Body of pancreas (tissue), 4 donors: ENCODE data around the gene MB21D2. TPM values are rescaled to one million over a fixed set of nuclear protein-coding genes. Genes with fewer than 3 reads are reported as not detected.

Experiments
- ATAC-seq: fragments of 150-250 bp; one replicate; pipeline ENCODE4 v1.9.1; 2016
- DNase-seq, 4 donors: peaks; one replicate each; pipeline ENCODE4 v3.0.0-alpha.2; 2019
- H3K27ac ChIP-seq, 4 donors: fragments of 200-600 bp; sonication (generic); 1 replicate in 3 of 4; 2 replicates in 1 of 4; pipeline versions ENCODE4 v1.5.1 to v1.6.1; 2016 to 2019; ENCODE audit warnings: mild to moderate bottlenecking in 1 of 4, mixed read lengths in 1 of 4, moderate library complexity in 1 of 4
- H3K27me3 ChIP-seq, 2 donors: fragments of 200-600 bp; sonication (generic); one replicate each; pipeline ENCODE4 v1.6.0; 2016; ENCODE audit warnings: mild to moderate bottlenecking in 1 of 2
- H3K36me3 ChIP-seq, 2 donors: fragments of 200-600 bp; sonication (generic); replicated peaks in 1 of 2; 2 replicates each; pipeline ENCODE4 v1.5.1; 2016; ENCODE audit warnings: low read depth in 2 of 2; ENCODE audit not compliant: insufficient read depth in 1 of 2
- H3K4me1 ChIP-seq: fragments of 200-600 bp; sonication (generic); one replicate; pipeline ENCODE4 v1.6.0; 2016
- H3K4me3 ChIP-seq, 2 donors: fragments of 200-600 bp; sonication (generic); 1 replicate in 1 of 2; 2 replicates in 1 of 2; pipeline ENCODE4 v1.5.1; 2016 to 2019
- H3K9me3 ChIP-seq, 3 donors: fragments of 200-600 bp; sonication (generic); 1 replicate in 2 of 3; 2 replicates in 1 of 3; pipeline ENCODE4 v1.5.1; 2016
- CTCF ChIP-seq, 7 experiments: fragments of 450-650 bp in 4 of 7; fragments of 200-600 bp in 3 of 7; sonication (generic) in 3 of 7; IDR thresholded peaks; one replicate each; pipeline ENCODE4 v1.5.1; 2016 to 2019; ENCODE audit warnings: antibody characterized with exemption in 7 of 7
- POLR2A ChIP-seq, 3 donors: fragments of 450-650 bp; IDR thresholded peaks; one replicate each; pipeline ENCODE4 v1.6.1; 2016; ENCODE audit warnings: antibody characterized with exemption in 3 of 3, mild to moderate bottlenecking in 2 of 3
- WGBS, 2 donors: methylation state at CpG; one replicate each; pipeline ENCODE4 v1.1.5; 2017; 5-methylcytosine and 5-hydroxymethylcytosine counted together
- intact Hi-C: fragments of 100-400 bp; cut with DNase I; formaldehyde crosslinking; loops from one replicate; pipeline ENCODE4 v1.15.1; 2023
- total RNA-seq, 2 donors: library from RNA; depleted of rRNA; stranded (reverse); fragments of >200 nt; gene quantifications; one replicate each; pipeline ENCODE4 v1.1.0, GENCODE V29; 2016

The MB21D2 gene
- total RNA-seq, 2 donors from 2014 or later, result 0.66 to 1.8 TPM

GRCh38 chr3:192861972-192862371 is 55.7 kb downstream of the MB21D2 start:
- Histone ChIP-seq H3K36me3 (no peaks in the 10 kb centered on the region), H3K27me3 (no peaks in the 10 kb centered on the region), H3K9me3 (no peaks in the 10 kb centered on the region), H3K4me1 (no peaks in the 10 kb centered on the region), H3K4me3 (no peak overlapping the region), H3K27ac (no peak overlapping the region)
- intact Hi-C loops, result no loop called here
- DNase-seq, result no peak
- ATAC-seq, result no peak
- WGBS, 2 donors, result 75 to 88% methylated on average over 2 of the region's 2 CpGs
- no peak for TF ChIP-seq POLR2A (IDR thresholded peaks at IDR 0.05)
- no peak for TF ChIP-seq CTCF (IDR thresholded peaks at IDR 0.05)

GRCh38 chr3:192860454-192860853 is 57.2 kb downstream of the MB21D2 start:
- ATAC-seq, result no peak
- Histone ChIP-seq H3K36me3 (no peaks in the 10 kb centered on the region), H3K27me3 (no peaks in the 10 kb centered on the region), H3K4me3 (no peak overlapping the region), H3K9me3 (no peaks in the 10 kb centered on the region), H3K4me1 (no peaks in the 10 kb centered on the region), H3K27ac (no peak overlapping the region)
- TF ChIP-seq CTCF (IDR thresholded peaks at IDR 0.05) (no peak), POLR2A (IDR thresholded peaks at IDR 0.05) (no peak)
- 83 to 84% methylated on average over 2 of the region's 2 CpGs for WGBS, 2 donors
- DNase-seq, result no peak
- intact Hi-C loops, result no loop called here

GRCh38 chr3:192858849-192859585 is 58.6 kb downstream of the MB21D2 start:
- TF ChIP-seq CTCF (IDR thresholded peaks at IDR 0.05) (no peak), POLR2A (IDR thresholded peaks at IDR 0.05) (no peak)
- 74 to 81% methylated on average over 9 of the region's 9 CpGs for WGBS, 2 donors

GRCh38 chr3:192857260-192857661 is 60.4 kb downstream of the MB21D2 start:
- H3K27me3 ChIP-seq, result no peaks in the 10 kb centered on the region
- H3K36me3 ChIP-seq, result no peaks in the 10 kb centered on the region
- TF ChIP-seq POLR2A (IDR thresholded peaks at IDR 0.05) (no peak), CTCF (IDR thresholded peaks at IDR 0.05) (no peak)
- ATAC-seq (no peak), DNase-seq (no peak)
- H3K27ac ChIP-seq, result no peak overlapping the region
- H3K4me1 ChIP-seq, result peaks cover 8% of the 10 kb centered on the region
- no peaks in the 10 kb centered on the region for H3K9me3 ChIP-seq
- no peak overlapping the region for H3K4me3 ChIP-seq
- WGBS, 2 donors, result 87 to 95% methylated on average over 7 of the region's 7 CpGs
- intact Hi-C loops, result no loop called here

More at GRCh38 chr3:192858849-192859585, 58.6 kb downstream of the MB21D2 start:
- no peak for DNase-seq
- H3K9me3 ChIP-seq, result no peaks in the 10 kb centered on the region
- no peaks in the 10 kb centered on the region for H3K36me3 ChIP-seq
- intact Hi-C loops, result no loop called here
- ATAC-seq, result no peak
- H3K27me3 ChIP-seq, result no peaks in the 10 kb centered on the region
- no peak overlapping the region for H3K27ac ChIP-seq
- no peak overlapping the region for H3K4me3 ChIP-seq
- no peaks in the 10 kb centered on the region for H3K4me1 ChIP-seq

- no peak for ATAC-seq
- 93 to 100% methylated on average over 1 of the region's 1 CpG for WGBS, 2 donors
- intact Hi-C loops, result no loop called here
Observed at GRCh38 chr3:192855434-192855833, 62.2 kb downstream of the MB21D2 start.

More at GRCh38 chr3:192855434-192855833, 62.2 kb downstream of the MB21D2 start:
- H3K4me1 ChIP-seq, result peaks cover 22% of the 10 kb centered on the region
- H3K27ac ChIP-seq, result no peak overlapping the region
- no peaks in the 10 kb centered on the region for H3K27me3 ChIP-seq
- no peak for TF ChIP-seq CTCF (IDR thresholded peaks at IDR 0.05)
- no peak for TF ChIP-seq POLR2A (IDR thresholded peaks at IDR 0.05)
- H3K9me3 ChIP-seq, result no peaks in the 10 kb centered on the region
- no peak overlapping the region for H3K4me3 ChIP-seq
- no peaks in the 10 kb centered on the region for H3K36me3 ChIP-seq
- DNase-seq, result no peak
